ENCODE measurements around the gene MAGEA3. TPM values are rescaled to one million over a fixed set of nuclear protein-coding genes. Genes with fewer than 3 reads are reported as not detected.
"Not testable (repeated sequence)": the region's sequence is repeated elsewhere in the genome, so short reads cannot be mapped to it uniquely, and the experiment has no call there.

The MAGEA3 gene
- total RNA-seq, 4 donors from 2014 or later = not detected

- no peaks in the 10 kb centered on the region for H3K36me3 ChIP-seq
- no peak overlapping the region for H3K4me3 ChIP-seq
- TF ChIP-seq POLR2A (IDR thresholded peaks at IDR 0.05) (no peak), POLR2AphosphoS5 (IDR thresholded peaks at IDR 0.05) (no peak), EP300 (IDR thresholded peaks at IDR 0.05) (no peak), CTCF (IDR thresholded peaks at IDR 0.05) (no peak)
- 0% methylated on average over 1 of the region's 2 CpGs; no CpG with 5 or more reads in 1 of the 2 donors for WGBS, 2 donors (ENCODE audit: low coverage in 1 of 2)
- no peaks in the 10 kb centered on the region for H3K9me3 ChIP-seq
- ATAC-seq = no peak
- H3K4me1 ChIP-seq = no peaks in the 10 kb centered on the region
- H3K27ac ChIP-seq = no peak overlapping the region
- no peaks in the 10 kb centered on the region for H3K27me3 ChIP-seq
Measured at GRCh38 chrX:152658302-152658701, 40.3 kb upstream of the MAGEA3 start.

- Histone ChIP-seq H3K9me3 (peaks cover 0 to 14% (median 0%) of the 10 kb centered on the region in 3 donors), H3K27me3 (no peaks in the 10 kb centered on the region), H3K36me3 (no peaks in the 10 kb centered on the region), H3K27ac (no peak overlapping the region), H3K4me3 (no peak overlapping the region), H3K4me1 (no peaks in the 10 kb centered on the region)
- no peak for ATAC-seq
- WGBS, 2 donors (ENCODE audit: low coverage in 1 of 2) = 49 to 80% methylated on average over 1 to 2 of the region's 4 CpGs
- TF ChIP-seq EP300 (IDR thresholded peaks at IDR 0.05) = no peak
- TF ChIP-seq POLR2A (IDR thresholded peaks at IDR 0.05) = no peak
- TF ChIP-seq POLR2AphosphoS5 (IDR thresholded peaks at IDR 0.05) = no peak
- no peak for TF ChIP-seq CTCF (IDR thresholded peaks at IDR 0.05)
Measured at GRCh38 chrX:152663086-152663485, 35.5 kb upstream of the MAGEA3 start.

GRCh38 chrX:152674135-152674534 is 24.5 kb upstream of the MAGEA3 start:
- no peaks in the 10 kb centered on the region for H3K9me3 ChIP-seq
- no peak for ATAC-seq
- WGBS, 2 donors (ENCODE audit: low coverage in 1 of 2) = 69 to 84% methylated on average over 2 of the region's 2 CpGs

GRCh38 chrX:152674652-152675051 is 23.9 kb upstream of the MAGEA3 start:
- not testable (repeated sequence) for H3K36me3 ChIP-seq, H3K9me3 ChIP-seq, H3K27me3 ChIP-seq, H3K4me3 ChIP-seq, H3K27ac ChIP-seq, H3K4me1 ChIP-seq, ATAC-seq
- WGBS, 2 donors (ENCODE audit: low coverage in 1 of 2) = no CpG with 5 or more reads among the region's 3 CpGs

More at GRCh38 chrX:152674135-152674534, 24.5 kb upstream of the MAGEA3 start:
- H3K4me3 ChIP-seq = no peak overlapping the region
- no peak overlapping the region for H3K27ac ChIP-seq
- TF ChIP-seq POLR2AphosphoS5 (IDR thresholded peaks at IDR 0.05) (no peak), CTCF (IDR thresholded peaks at IDR 0.05) (no peak), EP300 (IDR thresholded peaks at IDR 0.05) (no peak), POLR2A (IDR thresholded peaks at IDR 0.05) (no peak)
- no peaks in the 10 kb centered on the region for H3K27me3 ChIP-seq
- no peaks in the 10 kb centered on the region for H3K4me1 ChIP-seq
- no peaks in the 10 kb centered on the region for H3K36me3 ChIP-seq

- ATAC-seq = peak; percentile 16
- H3K27me3 ChIP-seq, H3K27ac ChIP-seq, H3K4me3 ChIP-seq, H3K9me3 ChIP-seq, H3K4me1 ChIP-seq, H3K36me3 ChIP-seq: not testable (repeated sequence)
- no CpG with 5 or more reads among the region's 3 CpGs for WGBS, 2 donors (ENCODE audit: low coverage in 1 of 2)
Measured at GRCh38 chrX:152681012-152681411, 17.6 kb upstream of the MAGEA3 start.

GRCh38 chrX:152700390-152700789 is 1.8 kb downstream of the MAGEA3 start:
- H3K4me1 ChIP-seq, ATAC-seq, H3K36me3 ChIP-seq, H3K9me3 ChIP-seq, H3K4me3 ChIP-seq, H3K27ac ChIP-seq, H3K27me3 ChIP-seq: not testable (repeated sequence)
- 100% methylated on average over 3 of the region's 5 CpGs; no CpG with 5 or more reads in 1 of the 2 donors for WGBS, 2 donors (ENCODE audit: low coverage in 1 of 2)

- H3K4me1 ChIP-seq, H3K27ac ChIP-seq, H3K36me3 ChIP-seq, H3K27me3 ChIP-seq, H3K9me3 ChIP-seq, H3K4me3 ChIP-seq, ATAC-seq: not testable (repeated sequence)
- 40% methylated on average over 1 of the region's 7 CpGs; no CpG with 5 or more reads in 1 of the 2 donors for WGBS, 2 donors (ENCODE audit: low coverage in 1 of 2)
Measured at GRCh38 chrX:152706500-152706899, 7.9 kb downstream of the MAGEA3 start.

GRCh38 chrX:152709173-152709572 is 10.6 kb downstream of the MAGEA3 start, which contains the start of gene CSAG2:
Gene CSAG2 (minus strand): TSS chrX:152709273. CDS start chrX:152709112, 161 bp downstream.
- H3K4me1 ChIP-seq, H3K36me3 ChIP-seq, H3K27ac ChIP-seq, H3K27me3 ChIP-seq, H3K9me3 ChIP-seq, H3K4me3 ChIP-seq, ATAC-seq: not testable (repeated sequence)
- WGBS, 2 donors (ENCODE audit: low coverage in 1 of 2) = no CpG with 5 or more reads among the region's 2 CpGs

- H3K4me3 ChIP-seq, H3K27ac ChIP-seq, H3K9me3 ChIP-seq, H3K36me3 ChIP-seq, ATAC-seq, H3K4me1 ChIP-seq, H3K27me3 ChIP-seq: not testable (repeated sequence)
- WGBS, 2 donors (ENCODE audit: low coverage in 1 of 2) = no CpG with 5 or more reads among the region's 5 CpGs
Measured at GRCh38 chrX:152713195-152713594, 14.6 kb downstream of the MAGEA3 start.

- H3K9me3 ChIP-seq, ATAC-seq, H3K27ac ChIP-seq, H3K4me3 ChIP-seq, H3K27me3 ChIP-seq, H3K4me1 ChIP-seq, H3K36me3 ChIP-seq: not testable (repeated sequence)
- no CpG with 5 or more reads among the region's 35 CpGs for WGBS, 2 donors (ENCODE audit: low coverage in 1 of 2)
Measured at GRCh38 chrX:152713815-152714787, 15.5 kb downstream of the MAGEA3 start, which contains the start of gene MAGEA2B. Gene MAGEA2B (plus strand): TSS chrX:152714628. CDS start chrX:152717107, 2,479 bp downstream.
